Measurements from ENCODE around the gene TMEM53. TPM values are rescaled to one million over a fixed set of nuclear protein-coding genes. Genes with fewer than 3 reads are reported as not detected.

TMEM53 gene
- total RNA-seq, 2 donors from 2014 or later: 2.7 to 6.9 TPM

- Histone ChIP-seq H3K36me3 (no peaks in the 10 kb centered on the region), H3K4me1 (replicated peaks) (no peaks in the 10 kb centered on the region), H3K27me3 (replicated peaks; ENCODE audit: insufficient read depth) (no peaks in the 10 kb centered on the region), H3K27ac (no peak overlapping the region), H3K4me3 (no peak overlapping the region), H3K9me3 (no peaks in the 10 kb centered on the region)
- DNase-seq (ENCODE audit: low spot score): no peak
- intact Hi-C loops (cut with DNase I): no loop called here
- WGBS: 86% methylated on average over 7 of the region's 7 CpGs
- no peak for TF ChIP-seq POLR2AphosphoS5 (IDR thresholded peaks at IDR 0.05)
- no peak for TF ChIP-seq CTCF (IDR thresholded peaks at IDR 0.05)
- TF ChIP-seq POLR2A (IDR thresholded peaks at IDR 0.05): no peak
Observed at GRCh38 chr1:44625348-44625747, 48.9 kb downstream of the TMEM53 start.

- Histone ChIP-seq H3K27ac (no peak overlapping the region), H3K27me3 (replicated peaks; ENCODE audit: insufficient read depth) (no peaks in the 10 kb centered on the region), H3K36me3 (no peaks in the 10 kb centered on the region), H3K4me3 (no peak overlapping the region), H3K9me3 (no peaks in the 10 kb centered on the region), H3K4me1 (replicated peaks) (no peaks in the 10 kb centered on the region)
- no peak for DNase-seq (ENCODE audit: low spot score)
- 68% methylated on average over 12 of the region's 12 CpGs for WGBS
- TF ChIP-seq CTCF (IDR thresholded peaks at IDR 0.05) (no peak), POLR2AphosphoS5 (IDR thresholded peaks at IDR 0.05) (no peak), POLR2A (IDR thresholded peaks at IDR 0.05) (no peak)
- intact Hi-C loops (cut with DNase I): no loop called here
Observed at GRCh38 chr1:44624268-44624901, 49.9 kb downstream of the TMEM53 start.

DNA sequence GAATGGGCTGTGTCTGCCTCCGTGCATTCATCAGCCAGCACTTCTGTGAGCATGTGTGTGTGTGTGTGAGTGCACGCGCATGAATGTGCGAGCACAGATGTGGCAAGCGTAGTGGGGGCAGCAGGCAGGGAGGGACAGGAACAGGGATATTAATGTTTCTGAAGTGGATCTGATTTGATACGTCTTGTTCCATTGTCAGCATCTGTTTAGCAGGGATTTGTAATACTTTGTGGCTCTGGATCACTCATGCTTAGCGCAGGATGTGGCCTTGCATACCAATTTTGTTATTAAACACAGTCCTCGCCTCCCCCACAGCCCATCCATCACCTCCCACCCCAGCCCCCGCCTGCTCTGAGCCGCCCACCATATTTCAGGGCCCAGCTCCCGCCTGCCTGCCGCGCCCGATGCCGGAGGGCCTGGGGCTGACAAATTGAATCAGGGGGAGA is 52.4 kb downstream of the TMEM53 start:
- 89% methylated on average over 15 of the region's 15 CpGs for WGBS
- Histone ChIP-seq H3K9me3 (no peaks in the 10 kb centered on the region), H3K4me3 (no peak overlapping the region), H3K27me3 (replicated peaks; ENCODE audit: insufficient read depth) (no peaks in the 10 kb centered on the region), H3K27ac (no peak overlapping the region), H3K4me1 (replicated peaks) (no peaks in the 10 kb centered on the region), H3K36me3 (no peaks in the 10 kb centered on the region)
- TF ChIP-seq CTCF (IDR thresholded peaks at IDR 0.05): no peak
- no peak for TF ChIP-seq POLR2A (IDR thresholded peaks at IDR 0.05)
- TF ChIP-seq POLR2AphosphoS5 (IDR thresholded peaks at IDR 0.05): no peak
- intact Hi-C loops (cut with DNase I): no loop called here
- DNase-seq (ENCODE audit: low spot score): no peak

- no peaks in the 10 kb centered on the region for H3K36me3 ChIP-seq
- TF ChIP-seq CTCF (IDR thresholded peaks at IDR 0.05) (no peak), POLR2AphosphoS5 (IDR thresholded peaks at IDR 0.05) (no peak), POLR2A (IDR thresholded peaks at IDR 0.05) (no peak)
- H3K4me1 ChIP-seq (replicated peaks): no peaks in the 10 kb centered on the region
- H3K4me3 ChIP-seq: no peak overlapping the region
- intact Hi-C loops (cut with DNase I): no loop called here
- 68% methylated on average over 3 of the region's 3 CpGs for WGBS
- no peaks in the 10 kb centered on the region for H3K9me3 ChIP-seq
- no peak for DNase-seq (ENCODE audit: low spot score)
- no peak overlapping the region for H3K27ac ChIP-seq
- H3K27me3 ChIP-seq (replicated peaks; ENCODE audit: insufficient read depth): no peaks in the 10 kb centered on the region
Observed at GRCh38 chr1:44620072-44620471, 54.2 kb downstream of the TMEM53 start.

DNA sequence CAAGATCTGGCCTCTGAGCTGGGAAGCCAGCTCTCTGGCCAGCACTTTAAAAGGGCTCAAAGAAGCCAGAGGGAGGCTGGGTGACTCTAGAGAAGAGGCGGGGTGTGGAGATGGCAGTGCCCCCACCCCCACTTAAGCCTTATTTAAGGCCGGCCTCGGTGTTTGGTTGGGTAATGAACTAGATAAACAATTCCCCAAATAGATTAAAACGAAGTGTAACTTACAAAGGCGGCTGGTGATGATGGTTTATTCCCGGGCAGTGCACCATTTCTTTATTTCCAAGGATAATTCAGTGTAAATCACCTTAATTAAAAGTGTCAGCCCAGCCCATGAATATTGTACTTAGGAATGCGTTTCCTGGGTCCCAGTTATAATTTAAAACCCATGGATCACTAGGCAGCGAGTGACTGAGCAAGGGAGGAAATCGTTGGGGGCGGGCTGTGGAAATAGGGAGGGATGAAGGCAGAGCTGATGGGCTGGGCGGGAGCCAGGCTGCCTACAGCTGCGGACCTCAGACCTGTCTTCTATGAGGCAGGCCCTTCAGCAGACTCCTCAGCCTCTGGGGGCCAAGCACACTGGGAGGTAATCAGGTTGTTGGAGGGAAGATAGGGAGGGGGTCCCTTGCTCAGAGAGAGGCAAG is 54.9 kb downstream of the TMEM53 start:
- no peak overlapping the region for H3K27ac ChIP-seq
- TF ChIP-seq POLR2A (IDR thresholded peaks at IDR 0.05): no peak
- TF ChIP-seq CTCF (IDR thresholded peaks at IDR 0.05): no peak
- 59% methylated on average over 12 of the region's 12 CpGs for WGBS
- H3K27me3 ChIP-seq (replicated peaks; ENCODE audit: insufficient read depth): no peaks in the 10 kb centered on the region
- no peaks in the 10 kb centered on the region for H3K4me1 ChIP-seq (replicated peaks)
- no peak for DNase-seq (ENCODE audit: low spot score)
- intact Hi-C loops (cut with DNase I): no loop called here
- no peaks in the 10 kb centered on the region for H3K36me3 ChIP-seq
- no peak overlapping the region for H3K4me3 ChIP-seq
- no peaks in the 10 kb centered on the region for H3K9me3 ChIP-seq

Measured in prostate gland (tissue), 2 donors.